AG09309 (cell line): Measurements from ENCODE around the gene ATOH8.

Source experiments
- DNase-seq: peaks from one replicate; pipeline ENCODE4 v3.0.0-alpha.2; 2010; ENCODE audit warnings: low read depth
- H3K4me3 ChIP-seq: 2 replicates; pipeline ENCODE4 v1.5.1; 2011; ENCODE audit warnings: mild to moderate bottlenecking, low read depth, low read length, moderate library complexity; ENCODE audit not compliant: control insufficient read depth
- TF ChIP-seq, protein P1 (sequence below): IDR thresholded peaks from 2 replicates; pipeline ENCODE4 v1.5.1; 2011; ENCODE audit warnings: mild to moderate bottlenecking, low read depth, low read length, inconsistent platforms; ENCODE audit not compliant: insufficient read depth, control insufficient read depth; ENCODE audit errors: missing control alignments

The ATOH8 gene

DNA sequence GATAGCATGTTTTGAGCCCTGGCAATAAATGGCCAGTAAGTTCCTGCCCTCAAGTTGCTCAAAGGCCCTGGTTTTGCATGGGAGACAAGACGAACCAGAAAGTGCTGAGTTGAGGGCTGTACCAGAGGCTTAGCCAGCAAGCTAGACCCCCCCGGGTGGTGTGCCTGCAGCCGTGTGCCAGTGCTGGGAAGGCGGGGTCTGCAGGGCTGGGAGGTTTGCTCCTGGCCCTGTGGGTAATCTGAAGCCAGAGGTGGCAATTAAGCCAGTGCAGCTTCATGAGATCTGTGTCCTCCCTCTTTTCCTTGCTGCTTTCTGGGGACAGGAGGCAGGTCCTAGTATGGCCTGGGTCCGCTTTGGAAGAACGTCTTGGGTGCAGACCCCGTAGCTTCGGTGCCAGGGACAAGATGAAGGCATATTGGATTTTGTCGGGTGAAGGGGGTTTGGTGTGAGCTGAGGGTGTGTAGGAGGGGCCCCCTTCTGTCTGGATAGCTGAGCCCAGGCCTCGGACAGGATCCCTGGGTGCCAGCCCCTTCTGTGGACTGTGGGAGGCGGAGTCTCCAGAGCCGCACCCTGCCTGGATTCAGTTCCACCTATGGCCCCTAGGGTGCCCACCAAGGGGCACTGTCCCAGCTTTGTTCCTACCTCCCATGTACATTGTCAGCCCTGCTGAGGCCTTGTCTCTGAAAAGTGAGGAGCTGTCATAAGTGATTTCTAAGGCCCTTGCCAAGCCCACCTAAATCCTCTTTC lies 15.6 kb downstream of the ATOH8 start:
- TF ChIP-seq, protein P1, sequence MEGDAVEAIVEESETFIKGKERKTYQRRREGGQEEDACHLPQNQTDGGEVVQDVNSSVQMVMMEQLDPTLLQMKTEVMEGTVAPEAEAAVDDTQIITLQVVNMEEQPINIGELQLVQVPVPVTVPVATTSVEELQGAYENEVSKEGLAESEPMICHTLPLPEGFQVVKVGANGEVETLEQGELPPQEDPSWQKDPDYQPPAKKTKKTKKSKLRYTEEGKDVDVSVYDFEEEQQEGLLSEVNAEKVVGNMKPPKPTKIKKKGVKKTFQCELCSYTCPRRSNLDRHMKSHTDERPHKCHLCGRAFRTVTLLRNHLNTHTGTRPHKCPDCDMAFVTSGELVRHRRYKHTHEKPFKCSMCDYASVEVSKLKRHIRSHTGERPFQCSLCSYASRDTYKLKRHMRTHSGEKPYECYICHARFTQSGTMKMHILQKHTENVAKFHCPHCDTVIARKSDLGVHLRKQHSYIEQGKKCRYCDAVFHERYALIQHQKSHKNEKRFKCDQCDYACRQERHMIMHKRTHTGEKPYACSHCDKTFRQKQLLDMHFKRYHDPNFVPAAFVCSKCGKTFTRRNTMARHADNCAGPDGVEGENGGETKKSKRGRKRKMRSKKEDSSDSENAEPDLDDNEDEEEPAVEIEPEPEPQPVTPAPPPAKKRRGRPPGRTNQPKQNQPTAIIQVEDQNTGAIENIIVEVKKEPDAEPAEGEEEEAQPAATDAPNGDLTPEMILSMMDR = peak; percentile 27
- DNase-seq = no peak
- no peak overlapping the region for H3K4me3 ChIP-seq

DNA sequence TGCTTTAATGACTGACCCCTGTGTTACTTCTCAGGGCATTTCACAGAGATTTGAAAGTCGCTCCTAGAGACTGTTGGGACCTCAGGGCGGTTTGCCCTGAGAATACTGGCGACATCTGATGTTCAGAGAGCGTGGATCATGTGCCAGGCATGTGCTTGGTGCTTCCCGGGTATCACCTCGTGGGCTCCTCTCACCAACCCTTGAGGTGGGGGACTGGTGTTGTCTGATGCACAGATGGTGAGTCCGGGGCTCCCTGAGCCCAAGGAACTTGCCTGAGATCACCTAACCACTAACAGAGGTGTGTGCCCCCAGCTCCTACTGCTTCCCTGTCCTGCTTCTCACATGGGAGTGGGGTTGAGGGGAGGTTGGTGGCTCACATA lies 16.2 kb downstream of the ATOH8 start:
- no peak for DNase-seq
- TF ChIP-seq, protein P1 = no peak
- H3K4me3 ChIP-seq = no peak overlapping the region

DNA sequence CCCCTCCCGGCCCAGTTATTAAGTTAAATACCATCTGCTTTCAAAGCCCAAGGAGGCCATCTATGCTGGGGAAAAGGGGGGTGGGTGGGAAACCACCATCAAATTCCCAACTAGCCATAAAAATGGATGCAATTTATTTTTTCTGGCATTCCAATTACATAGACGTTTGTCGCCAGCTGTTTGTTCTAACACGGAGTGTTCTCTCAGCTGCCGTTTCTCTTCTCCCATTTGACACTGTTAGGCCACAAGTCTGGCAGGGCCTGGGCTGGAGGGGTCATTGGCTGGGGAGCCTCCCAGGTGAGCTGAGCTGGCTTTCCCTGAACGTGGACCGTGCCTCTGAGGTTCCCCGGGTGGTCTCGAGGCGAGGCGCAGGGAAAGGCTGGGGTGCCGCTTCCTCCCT lies 16.6 kb downstream of the ATOH8 start:
- no peak overlapping the region for H3K4me3 ChIP-seq
- TF ChIP-seq, protein P1 = no peak
- DNase-seq = no peak

DNA sequence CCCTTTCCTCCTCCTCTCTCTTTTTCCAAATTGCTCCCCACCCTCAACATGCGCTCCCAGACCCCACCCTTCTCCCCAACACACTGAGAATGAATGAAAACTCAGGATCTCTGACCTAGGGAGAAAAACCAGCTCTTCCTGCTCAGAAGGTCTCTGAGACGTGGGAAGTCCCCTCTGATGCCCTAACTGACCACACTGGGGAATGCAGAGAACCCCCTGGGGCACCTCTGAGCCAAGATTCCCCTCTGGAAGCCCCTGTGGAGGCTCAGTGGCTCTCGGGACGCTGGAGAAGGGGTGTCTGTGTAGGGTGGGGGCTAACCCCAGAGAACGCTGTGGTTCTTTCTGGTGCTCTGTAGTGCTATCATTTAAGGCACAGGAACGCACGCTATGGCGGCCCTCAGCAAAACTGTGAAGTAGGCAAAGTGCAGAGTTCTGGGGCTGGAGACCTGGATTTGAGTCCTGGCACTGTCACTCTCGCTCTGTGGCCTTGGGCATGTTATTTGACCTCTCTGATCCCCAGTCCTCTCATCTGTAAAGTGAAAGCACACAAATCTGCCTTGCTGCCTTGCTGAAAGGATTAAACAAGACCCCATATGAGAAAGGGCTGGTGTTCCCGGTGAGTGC lies 17.1 kb downstream of the ATOH8 start:
- TF ChIP-seq, protein P1 = no peak
- no peak overlapping the region for H3K4me3 ChIP-seq
- no peak for DNase-seq

DNA sequence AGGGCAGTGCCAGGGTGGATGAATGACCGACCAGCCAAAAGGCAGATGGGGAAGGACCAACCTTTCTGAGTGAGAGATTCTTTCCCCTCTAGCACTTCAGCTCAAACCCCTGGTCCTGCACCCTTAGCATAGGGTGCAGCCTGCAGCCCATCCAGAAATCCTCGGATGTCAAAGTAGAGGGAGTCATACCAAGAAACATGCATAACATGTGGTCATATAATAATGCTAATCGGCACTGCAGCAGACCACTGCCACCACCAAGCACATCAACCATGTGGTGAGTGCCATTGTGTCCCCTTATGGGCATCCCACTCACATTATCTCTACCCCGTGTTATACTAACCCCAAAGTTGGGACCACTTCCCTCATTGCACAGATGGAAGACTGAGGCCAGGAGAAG lies 17.7 kb downstream of the ATOH8 start:
- no peak for DNase-seq
- TF ChIP-seq, protein P1 = no peak
- no peak overlapping the region for H3K4me3 ChIP-seq

DNA sequence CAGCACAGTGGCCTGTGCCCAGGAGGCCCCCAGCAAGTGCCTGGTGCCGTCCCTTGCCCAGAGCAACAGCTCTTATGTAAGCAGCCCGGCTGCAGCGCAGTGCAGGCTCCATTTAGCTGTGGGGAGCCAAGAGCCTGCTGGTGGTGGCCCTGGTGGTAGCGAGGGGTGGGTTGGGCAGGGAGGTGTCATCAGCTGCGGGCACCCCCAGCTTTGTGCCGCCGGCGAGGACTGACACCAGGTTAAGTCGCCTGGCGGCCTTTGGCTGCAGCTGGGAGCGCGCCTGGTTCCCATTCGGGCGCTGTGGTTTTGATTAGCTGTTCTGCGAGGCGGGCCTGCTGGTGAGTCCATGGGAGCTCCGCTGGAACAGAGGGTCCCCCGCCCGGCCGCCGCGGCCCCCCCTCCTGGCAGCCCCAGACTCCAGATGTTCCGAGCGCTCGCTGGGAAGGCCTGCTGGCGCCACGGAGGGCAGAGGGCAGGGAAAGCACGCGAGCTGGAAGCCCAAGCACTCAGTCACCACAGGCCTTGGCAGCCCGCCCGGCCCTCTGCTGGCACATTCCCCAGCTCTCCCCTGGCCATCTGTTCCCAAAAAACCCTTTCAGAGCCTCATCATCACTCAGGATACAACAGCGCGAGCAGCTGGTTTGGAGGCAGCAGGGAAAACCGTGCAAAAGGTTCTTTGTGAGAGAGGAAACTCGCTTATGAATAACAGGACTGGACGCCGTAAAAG lies 18.4 kb downstream of the ATOH8 start:
- H3K4me3 ChIP-seq = peak overlapping the region; percentile 2; the same call in 1 of the 2 replicates
- TF ChIP-seq, protein P1 = peak; percentile 31
- DNase-seq = peak; percentile 99
